HEK293 (cell line): ENCODE results near the gene PHLDB3.

Source experiments
- AEBP2 ChIP-seq: fragments of 450-650 bp; formaldehyde crosslinking; IDR thresholded peaks from 2 replicates; pipeline ENCODE4 v1.5.1; 2016; ENCODE audit warnings: missing biosample characterization, missing genetic modification characterization, borderline replicate concordance
- GLI2 ChIP-seq: fragments of 450-650 bp; formaldehyde crosslinking; IDR thresholded peaks from 2 replicates; pipeline ENCODE4; 2017; ENCODE audit warnings: missing biosample characterization, missing genetic modification characterization, low read depth, borderline replicate concordance
- HOXA7 ChIP-seq: sonication (generic); formaldehyde crosslinking; IDR thresholded peaks from 2 replicates; pipeline ENCODE4 v1.8.1; 2022; ENCODE audit warnings: missing genetic modification reagents, borderline replicate concordance
- HOXD13 ChIP-seq: sonication (generic); formaldehyde crosslinking; IDR thresholded peaks from 2 replicates; pipeline ENCODE4 v1.8.0; 2022; ENCODE audit warnings: missing genetic modification reagents, borderline replicate concordance
- MEIS1 ChIP-seq: sonication (generic); formaldehyde crosslinking; IDR thresholded peaks from 2 replicates; pipeline ENCODE4 v1.8.1; 2022; ENCODE audit warnings: missing genetic modification reagents, mild to moderate bottlenecking, borderline replicate concordance
- MZF1 ChIP-seq: fragments of 450-650 bp; formaldehyde crosslinking; IDR thresholded peaks from 2 replicates; pipeline ENCODE4 v1.5.1; 2017; ENCODE audit warnings: missing biosample characterization, missing genetic modification characterization, borderline replicate concordance
- PRDM4 ChIP-seq: fragments of 450-650 bp; formaldehyde crosslinking; IDR thresholded peaks from 2 replicates; pipeline ENCODE4 v1.5.1; 2017; ENCODE audit warnings: missing biosample characterization, missing genetic modification characterization
- SP2 ChIP-seq: fragments of 450-650 bp; formaldehyde crosslinking; IDR thresholded peaks from 2 replicates; pipeline ENCODE4 v1.5.1; 2016; ENCODE audit warnings: missing biosample characterization, missing genetic modification characterization
- TSHZ1 ChIP-seq: fragments of 450-650 bp; formaldehyde crosslinking; IDR thresholded peaks from 2 replicates; pipeline ENCODE4 v1.5.1; 2016; ENCODE audit warnings: missing biosample characterization, missing genetic modification characterization, borderline replicate concordance
- ZBTB21 ChIP-seq: fragments of 450-650 bp; formaldehyde crosslinking; IDR thresholded peaks from 2 replicates; pipeline ENCODE4 v1.5.1; 2017; ENCODE audit warnings: missing biosample characterization, missing genetic modification characterization
- ZFP69B ChIP-seq: fragments of 450-650 bp; formaldehyde crosslinking; IDR thresholded peaks from 2 replicates; pipeline ENCODE4 v1.5.1; 2016; ENCODE audit warnings: missing biosample characterization, missing genetic modification characterization
- ZNF155 ChIP-seq: fragments of 450-650 bp; formaldehyde crosslinking; IDR thresholded peaks from 2 replicates; pipeline ENCODE4 v1.5.1; 2016; ENCODE audit warnings: missing biosample characterization, missing genetic modification characterization
- ZNF18 ChIP-seq: fragments of 450-650 bp; formaldehyde crosslinking; IDR thresholded peaks from 2 replicates; pipeline ENCODE4 v1.5.1; 2016; ENCODE audit warnings: missing biosample characterization, missing genetic modification characterization
- ZNF24 ChIP-seq: fragments of 450-650 bp; formaldehyde crosslinking; IDR thresholded peaks from 2 replicates; pipeline ENCODE4 v1.5.1; 2016; ENCODE audit warnings: missing biosample characterization, missing genetic modification characterization
- ZNF324 ChIP-seq: fragments of 450-650 bp; formaldehyde crosslinking; IDR thresholded peaks from 2 replicates; pipeline ENCODE4 v1.5.1; 2016; ENCODE audit warnings: missing biosample characterization, missing genetic modification characterization
- ZNF366 ChIP-seq: fragments of 450-650 bp; formaldehyde crosslinking; conservative IDR thresholded peaks from 2 replicates; pipeline ENCODE4 v1.5.1; 2016; ENCODE audit warnings: missing biosample characterization, missing genetic modification characterization
- ZNF426 ChIP-seq: fragments of 450-650 bp; formaldehyde crosslinking; IDR thresholded peaks from 2 replicates; pipeline ENCODE4 v1.5.1; 2017; ENCODE audit warnings: missing biosample characterization, missing genetic modification characterization, mild to moderate bottlenecking, inconsistent platforms, moderate library complexity
- ZNF658 ChIP-seq: fragments of 450-650 bp; formaldehyde crosslinking; IDR thresholded peaks from 2 replicates; pipeline ENCODE4; 2016; ENCODE audit warnings: missing biosample characterization, missing genetic modification characterization
- ZNF664 ChIP-seq: fragments of 450-650 bp; formaldehyde crosslinking; IDR thresholded peaks from 2 replicates; pipeline ENCODE4 v1.5.1; 2016; ENCODE audit warnings: missing biosample characterization, missing genetic modification characterization
- ZNF777 ChIP-seq: fragments of 450-650 bp; formaldehyde crosslinking; IDR thresholded peaks from 2 replicates; pipeline ENCODE4 v1.5.1; 2017; ENCODE audit warnings: missing biosample characterization, missing genetic modification characterization, borderline replicate concordance
- ZSCAN30 ChIP-seq: fragments of 450-650 bp; IDR thresholded peaks from 2 replicates; pipeline ENCODE4 v1.5.1; 2018; ENCODE audit warnings: missing biosample characterization, mild to moderate bottlenecking, missing genetic modification characterization, moderate library complexity
- TF ChIP-seq, protein P1 (sequence below): fragments of 450-650 bp; formaldehyde crosslinking; IDR thresholded peaks from 2 replicates; pipeline ENCODE4 v1.5.1; 2016; ENCODE audit warnings: missing biosample characterization, missing genetic modification characterization
- TF ChIP-seq, protein P2 (sequence below): fragments of 450-650 bp; formaldehyde crosslinking; IDR thresholded peaks from 2 replicates; pipeline ENCODE4 v1.5.1; 2016; ENCODE audit warnings: missing biosample characterization, missing genetic modification characterization
- TF ChIP-seq, protein P3 (sequence below): fragments of 450-650 bp; formaldehyde crosslinking; IDR thresholded peaks from 2 replicates; pipeline ENCODE4 v1.5.1; 2016; ENCODE audit warnings: missing biosample characterization, missing genetic modification characterization

Gene PHLDB3

DNA sequence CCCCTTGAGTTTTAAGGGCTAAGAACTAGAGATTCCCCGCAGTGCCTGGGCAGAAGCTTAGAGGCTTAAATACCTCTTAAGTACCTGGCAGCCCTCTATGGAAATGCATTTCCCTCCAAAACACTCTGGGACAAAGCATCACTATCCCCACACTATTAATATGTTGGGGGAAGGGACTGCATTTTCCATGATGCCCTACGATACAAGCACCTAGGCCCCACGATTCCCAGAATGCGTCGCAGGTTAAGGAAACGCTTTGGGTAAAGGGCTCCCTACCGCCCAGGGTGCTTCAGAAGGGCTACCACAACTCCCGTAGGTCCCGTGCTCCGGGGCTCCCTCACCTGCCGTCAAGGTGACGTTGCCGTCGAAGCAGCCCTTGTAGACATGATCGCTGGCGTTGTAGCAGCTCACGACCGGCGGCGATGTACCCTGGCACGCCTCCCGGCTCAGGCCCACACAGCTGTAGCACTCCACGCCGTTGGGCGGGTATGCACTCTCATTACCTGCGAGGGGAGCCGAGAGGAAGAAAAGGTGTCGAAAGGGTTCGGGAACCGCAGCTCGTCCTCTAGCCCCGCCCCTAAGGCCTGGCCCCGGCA is 41.7 kb downstream of the PHLDB3 start (continued):
- TF ChIP-seq, protein P1, sequence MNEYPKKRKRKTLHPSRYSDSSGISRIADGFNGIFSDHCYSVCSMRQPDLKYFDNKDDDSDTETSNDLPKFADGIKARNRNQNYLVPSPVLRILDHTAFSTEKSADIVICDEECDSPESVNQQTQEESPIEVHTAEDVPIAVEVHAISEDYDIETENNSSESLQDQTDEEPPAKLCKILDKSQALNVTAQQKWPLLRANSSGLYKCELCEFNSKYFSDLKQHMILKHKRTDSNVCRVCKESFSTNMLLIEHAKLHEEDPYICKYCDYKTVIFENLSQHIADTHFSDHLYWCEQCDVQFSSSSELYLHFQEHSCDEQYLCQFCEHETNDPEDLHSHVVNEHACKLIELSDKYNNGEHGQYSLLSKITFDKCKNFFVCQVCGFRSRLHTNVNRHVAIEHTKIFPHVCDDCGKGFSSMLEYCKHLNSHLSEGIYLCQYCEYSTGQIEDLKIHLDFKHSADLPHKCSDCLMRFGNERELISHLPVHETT (tag by site-specific recombination): no peak
- peak; percentile 56; the same call in 1 of the 2 replicates for TF ChIP-seq ZNF366 (tag by site-specific recombination)
- TF ChIP-seq HOXA7: no peak
- TF ChIP-seq AEBP2 (tag by site-specific recombination): no peak
- TF ChIP-seq ZSCAN30 (tag by site-specific recombination): no peak
- no peak for TF ChIP-seq ZNF155
- 0 out of 2 replicates have a peak, but pooled peaks have one; percentile 13 for TF ChIP-seq ZBTB21
- no peak for TF ChIP-seq ZNF18 (tag by site-specific recombination)
- TF ChIP-seq, protein P2, sequence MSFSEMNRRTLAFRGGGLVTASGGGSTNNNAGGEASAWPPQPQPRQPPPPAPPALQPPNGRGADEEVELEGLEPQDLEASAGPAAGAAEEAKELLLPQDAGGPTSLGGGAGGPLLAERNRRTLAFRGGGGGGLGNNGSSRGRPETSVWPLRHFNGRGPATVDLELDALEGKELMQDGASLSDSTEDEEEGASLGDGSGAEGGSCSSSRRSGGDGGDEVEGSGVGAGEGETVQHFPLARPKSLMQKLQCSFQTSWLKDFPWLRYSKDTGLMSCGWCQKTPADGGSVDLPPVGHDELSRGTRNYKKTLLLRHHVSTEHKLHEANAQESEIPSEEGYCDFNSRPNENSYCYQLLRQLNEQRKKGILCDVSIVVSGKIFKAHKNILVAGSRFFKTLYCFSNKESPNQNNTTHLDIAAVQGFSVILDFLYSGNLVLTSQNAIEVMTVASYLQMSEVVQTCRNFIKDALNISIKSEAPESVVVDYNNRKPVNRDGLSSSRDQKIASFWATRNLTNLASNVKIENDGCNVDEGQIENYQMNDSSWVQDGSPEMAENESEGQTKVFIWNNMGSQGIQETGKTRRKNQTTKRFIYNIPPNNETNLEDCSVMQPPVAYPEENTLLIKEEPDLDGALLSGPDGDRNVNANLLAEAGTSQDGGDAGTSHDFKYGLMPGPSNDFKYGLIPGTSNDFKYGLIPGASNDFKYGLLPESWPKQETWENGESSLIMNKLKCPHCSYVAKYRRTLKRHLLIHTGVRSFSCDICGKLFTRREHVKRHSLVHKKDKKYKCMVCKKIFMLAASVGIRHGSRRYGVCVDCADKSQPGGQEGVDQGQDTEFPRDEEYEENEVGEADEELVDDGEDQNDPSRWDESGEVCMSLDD: peak; percentile 60; the same call in 1 of the 2 replicates
- TF ChIP-seq ZNF324 (tag by site-specific recombination): no peak
- no peak for TF ChIP-seq PRDM4
- no peak for TF ChIP-seq SP2 (tag by site-specific recombination)
- TF ChIP-seq MEIS1 (CRISPR knock-in tag): no peak
- no peak for TF ChIP-seq TSHZ1 (tag by site-specific recombination)
- TF ChIP-seq ZNF658: no peak
- no peak for TF ChIP-seq MZF1 (tag by site-specific recombination)
- no peak for TF ChIP-seq ZNF664 (tag by site-specific recombination)
- no peak for TF ChIP-seq GLI2 (tag by site-specific recombination)
- TF ChIP-seq HOXD13 (CRISPR knock-in tag): no peak
- TF ChIP-seq ZNF426 (tag by site-specific recombination): no peak
- TF ChIP-seq, protein P3, sequence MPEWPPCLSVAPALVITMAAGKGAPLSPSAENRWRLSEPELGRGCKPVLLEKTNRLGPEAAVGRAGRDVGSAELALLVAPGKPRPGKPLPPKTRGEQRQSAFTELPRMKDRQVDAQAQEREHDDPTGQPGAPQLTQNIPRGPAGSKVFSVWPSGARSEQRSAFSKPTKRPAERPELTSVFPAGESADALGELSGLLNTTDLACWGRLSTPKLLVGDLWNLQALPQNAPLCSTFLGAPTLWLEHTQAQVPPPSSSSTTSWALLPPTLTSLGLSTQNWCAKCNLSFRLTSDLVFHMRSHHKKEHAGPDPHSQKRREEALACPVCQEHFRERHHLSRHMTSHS (tag by site-specific recombination): no peak
- TF ChIP-seq ZNF24: no peak
- TF ChIP-seq ZNF777: peak; percentile 100
- TF ChIP-seq ZFP69B (tag by site-specific recombination): no peak
